ACC112 (cell line): Measurements from ENCODE around the gene FGF11.
"Not testable (repeated sequence)": the region's sequence is repeated elsewhere in the genome, so short reads cannot be mapped to it uniquely, and the experiment has no call there.

Source experiments
- H2AFZ ChIP-seq: fragments of 200-600 bp; sonication (generic); one replicate; pipeline ENCODE4 v1.6.0; 2017; ENCODE audit warnings: antibody characterized with exemption, low read length; ENCODE audit not compliant: unreplicated experiment
- H3K27ac ChIP-seq: fragments of 200-600 bp; sonication (generic); 2 replicates; pipeline ENCODE4 v1.5.1; 2014; ENCODE audit warnings: low read depth, mild to moderate bottlenecking, antibody characterized with exemption, low read length, moderate library complexity
- H3K27me3 ChIP-seq: fragments of 200-600 bp; sonication (generic); 2 replicates; pipeline ENCODE4 v1.6.1; 2014; ENCODE audit warnings: mild to moderate bottlenecking, antibody characterized with exemption, low read length, moderate library complexity, mixed read lengths; ENCODE audit not compliant: insufficient read depth
- H3K36me3 ChIP-seq: fragments of 200-600 bp; sonication (generic); 2 replicates; pipeline ENCODE4 v1.6.1; 2016; ENCODE audit warnings: mild to moderate bottlenecking, antibody characterized with exemption, low read length, moderate library complexity, mixed read lengths; ENCODE audit not compliant: insufficient read depth
- H3K4me1 ChIP-seq: fragments of 200-600 bp; sonication (generic); one replicate; pipeline ENCODE4 v1.6.1; 2016; ENCODE audit warnings: low read length, mixed read lengths; ENCODE audit not compliant: insufficient read depth, unreplicated experiment, control insufficient read depth
- H3K4me3 ChIP-seq: fragments of 200-600 bp; sonication (generic); 2 replicates; pipeline ENCODE4 v1.5.1; 2014; ENCODE audit warnings: mild to moderate bottlenecking, low read depth, low read length
- H3K79me2 ChIP-seq: fragments of 200-600 bp; sonication (generic); one replicate; pipeline ENCODE4 v1.6.0; 2016; ENCODE audit warnings: low read length; ENCODE audit not compliant: control insufficient read depth, unreplicated experiment, insufficient read depth

FGF11 gene

DNA sequence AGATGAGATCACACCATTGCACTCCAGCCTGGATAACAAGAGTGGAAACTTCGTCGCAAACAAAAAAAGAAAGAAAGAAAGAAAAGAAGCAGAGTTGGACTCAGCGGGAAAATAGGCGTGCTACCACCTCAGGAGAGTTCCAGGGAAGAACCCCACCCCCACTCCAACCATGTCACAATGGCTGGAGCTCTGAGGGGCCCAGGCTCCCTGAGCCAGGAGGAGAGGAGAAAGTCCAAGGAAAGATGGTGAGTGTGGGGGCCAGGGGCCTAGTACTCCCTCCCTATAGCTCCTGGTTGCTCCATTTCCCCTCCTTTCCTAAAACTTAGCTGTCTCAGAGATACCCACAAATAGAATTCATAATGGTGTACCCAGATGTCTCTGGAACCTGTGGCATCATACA lies 42.0 kb downstream of the FGF11 start, which contains the start of gene SLC35G6:
Gene SLC35G6 (plus strand): TSS at position 172 of the 400 bp plus-strand sequence. CDS start 71 bp downstream, at position 243.
- not testable (repeated sequence) for H3K4me3 ChIP-seq, H3K27me3 ChIP-seq, H3K36me3 ChIP-seq, H3K27ac ChIP-seq, H2AFZ ChIP-seq
- Histone ChIP-seq H3K4me1 (peaks cover 32% of the 10 kb centered on the region), H3K79me2 (peaks cover 49% of the 10 kb centered on the region)

DNA sequence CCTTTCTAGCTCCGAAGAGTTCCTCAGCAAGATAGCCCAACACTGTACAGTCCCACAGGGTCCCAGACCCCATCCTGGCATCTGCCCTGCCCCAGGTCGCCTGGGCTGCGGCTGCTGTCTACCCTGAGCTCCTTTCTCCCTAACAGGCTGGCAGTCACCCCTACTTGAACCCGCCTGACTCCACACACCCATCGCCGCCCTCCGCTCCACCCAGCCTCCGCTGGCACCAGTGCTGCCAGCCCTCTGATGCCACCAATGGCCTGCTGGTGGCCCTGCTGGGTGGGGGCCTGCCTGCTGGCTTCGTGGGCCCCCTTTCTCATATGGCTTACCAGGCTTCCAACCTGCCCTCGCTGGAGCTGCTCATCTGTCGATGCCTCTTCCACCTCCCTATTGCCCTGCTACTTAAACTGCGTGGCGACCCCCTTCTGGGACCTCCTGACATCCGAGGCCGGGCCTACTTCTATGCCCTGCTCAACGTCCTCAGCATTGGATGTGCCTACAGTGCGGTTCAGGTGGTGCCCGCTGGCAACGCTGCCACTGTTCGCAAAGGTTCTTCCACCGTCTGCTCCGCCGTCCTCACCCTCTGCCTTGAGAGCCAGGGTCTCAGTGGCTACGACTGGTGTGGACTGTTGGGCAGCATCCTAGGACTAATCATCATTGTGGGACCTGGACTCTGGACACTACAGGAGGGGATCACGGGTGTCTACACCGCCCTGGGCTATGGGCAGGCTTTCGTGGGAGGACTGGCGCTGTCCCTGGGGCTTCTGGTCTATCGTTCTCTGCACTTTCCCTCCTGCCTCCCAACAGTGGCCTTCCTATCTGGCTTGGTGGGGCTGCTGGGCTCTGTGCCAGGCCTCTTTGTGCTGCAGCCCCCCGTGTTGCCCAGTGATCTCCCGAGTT lies 42.8 kb downstream of the FGF11 start:
- Histone ChIP-seq H3K27ac (peak overlapping the region; percentile 97; the same call in 1 of the 2 replicates), H3K79me2 (peaks cover 49% of the 10 kb centered on the region), H3K4me1 (peaks cover 27% of the 10 kb centered on the region)
- not testable (repeated sequence) for H3K27me3 ChIP-seq, H2AFZ ChIP-seq, H3K4me3 ChIP-seq, H3K36me3 ChIP-seq

- peak overlapping the region; percentile 81 for H3K4me3 ChIP-seq
- H2AFZ ChIP-seq, H3K27me3 ChIP-seq: not testable (repeated sequence)
- H3K36me3 ChIP-seq, result peaks cover 12% of the 10 kb centered on the region; the same call in 1 of the 2 replicates
- peak overlapping the region; percentile 97 for H3K27ac ChIP-seq
- peaks cover 49% of the 10 kb centered on the region for H3K79me2 ChIP-seq
- H3K4me1 ChIP-seq, result peaks cover 27% of the 10 kb centered on the region
Observed at GRCh38 chr17:7482742-7483088, 43.4 kb downstream of the FGF11 start.

DNA sequence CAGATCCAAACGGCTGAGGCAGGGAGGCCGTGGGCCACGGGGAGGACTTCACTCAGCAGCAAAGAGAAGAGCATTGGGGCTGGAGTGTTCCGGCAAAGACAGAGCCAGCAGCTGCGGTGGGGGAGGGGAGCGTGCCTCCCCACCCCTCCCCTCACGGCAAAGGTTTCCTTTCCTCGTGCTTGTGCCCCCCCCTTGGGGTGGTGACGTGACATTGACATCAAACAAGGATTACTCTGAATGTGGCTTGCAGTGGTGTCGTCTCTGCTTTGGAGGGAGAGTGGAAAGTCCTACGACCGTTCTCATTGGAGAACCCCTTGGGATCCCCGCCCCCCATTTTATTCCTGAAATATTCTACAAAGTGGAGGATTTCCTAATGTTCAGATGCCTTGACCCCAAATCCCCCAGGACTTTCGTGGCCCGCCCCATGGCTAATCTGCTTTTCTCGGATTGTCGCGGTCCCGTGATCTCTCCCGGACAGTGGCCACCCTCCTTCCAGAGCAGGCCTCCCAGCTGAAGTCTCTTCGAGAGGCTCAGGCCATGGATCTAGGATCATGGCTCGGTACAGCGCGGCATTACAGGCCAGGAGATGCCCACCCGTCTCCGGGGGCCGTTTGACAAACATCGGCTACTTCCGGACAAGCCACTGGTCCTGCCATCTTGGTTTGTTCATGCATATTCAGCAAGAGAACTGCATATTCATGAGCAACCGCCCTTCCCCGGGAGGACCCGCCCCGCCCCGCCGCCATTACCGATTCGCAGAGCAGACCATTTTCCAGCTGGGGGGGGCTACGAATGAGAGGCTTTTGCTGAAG lies 44.1 kb downstream of the FGF11 start:
- Histone ChIP-seq H3K27me3 (no peaks in the 10 kb centered on the region), H3K79me2 (peaks cover 46% of the 10 kb centered on the region), H3K4me3 (peak overlapping the region; percentile 81), H3K4me1 (peaks cover 22% of the 10 kb centered on the region), H3K27ac (peak overlapping the region; percentile 97), H2AFZ (peak overlapping the region; percentile 87), H3K36me3 (peaks cover 13% of the 10 kb centered on the region; the same call in 1 of the 2 replicates)

DNA sequence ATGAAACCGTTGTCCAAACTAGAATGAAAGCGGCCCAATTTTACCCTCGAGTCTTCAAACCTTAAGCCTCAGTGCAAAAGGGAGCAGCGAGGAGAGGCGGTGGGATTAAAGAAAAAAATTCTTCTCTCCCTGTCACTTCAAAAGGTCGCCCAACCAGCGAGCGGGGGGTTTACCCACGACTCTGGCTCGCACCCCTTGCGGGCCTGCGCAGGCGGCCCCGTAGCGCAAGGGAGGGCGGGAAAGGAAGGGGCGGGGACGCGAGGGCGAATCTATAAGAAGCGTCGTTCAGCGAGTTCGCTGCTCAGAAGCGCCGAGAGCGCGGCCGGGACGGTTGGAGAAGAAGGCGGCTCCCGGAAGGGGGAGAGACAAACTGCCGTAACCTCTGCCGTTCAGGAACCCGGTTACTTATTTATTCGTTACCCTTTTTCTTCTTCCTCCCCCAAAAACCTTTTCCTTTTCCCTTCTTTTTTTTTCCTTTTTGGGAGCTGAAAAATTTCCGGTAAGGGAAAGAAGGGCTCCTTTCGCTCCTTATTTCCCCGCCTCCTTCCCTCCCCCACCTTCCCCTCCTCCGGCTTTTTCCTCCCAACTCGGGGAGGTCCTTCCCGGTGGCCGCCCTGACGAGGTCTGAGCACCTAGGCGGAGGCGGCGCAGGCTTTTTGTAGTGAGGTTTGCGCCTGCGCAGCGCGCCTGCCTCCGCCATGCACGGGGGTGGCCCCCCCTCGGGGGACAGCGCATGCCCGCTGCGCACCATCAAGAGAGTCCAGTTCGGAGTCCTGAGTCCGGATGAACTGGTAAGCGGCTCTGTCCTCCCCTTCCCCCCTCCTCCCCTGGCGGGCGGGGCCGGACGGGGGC lies 45.0 kb downstream of the FGF11 start, which contains the start of gene POLR2A:
Gene POLR2A (plus strand): TSS at position 300 of the 852 bp plus-strand sequence.
- Histone ChIP-seq H3K79me2 (peaks cover 46% of the 10 kb centered on the region), H3K27ac (peak within 1 kb of the TSS; percentile 97), H3K4me1 (peaks cover 29% of the 10 kb centered on the region), H3K27me3 (no peaks in the 10 kb centered on the region), H3K4me3 (peak within 1 kb of the TSS; percentile 81), H3K36me3 (peaks cover 13% of the 10 kb centered on the region; the same call in 1 of the 2 replicates), H2AFZ (peak within 1 kb of the TSS; percentile 87)

- peaks cover 13% of the 10 kb centered on the region; the same call in 1 of the 2 replicates for H3K36me3 ChIP-seq
- H3K27ac ChIP-seq, result peak overlapping the region; percentile 58
- H3K4me3 ChIP-seq, result peak overlapping the region; percentile 81
- peaks cover 49% of the 10 kb centered on the region for H3K79me2 ChIP-seq
- H2AFZ ChIP-seq, result no peak overlapping the region
- no peaks in the 10 kb centered on the region for H3K27me3 ChIP-seq
- H3K4me1 ChIP-seq, result peaks cover 31% of the 10 kb centered on the region
Observed at GRCh38 chr17:7484919-7485377, 45.6 kb downstream of the FGF11 start.

- H2AFZ ChIP-seq, result no peak overlapping the region
- H3K4me1 ChIP-seq, result peaks cover 29% of the 10 kb centered on the region
- H3K79me2 ChIP-seq, result peaks cover 61% of the 10 kb centered on the region
- no peak overlapping the region for H3K27ac ChIP-seq
- no peaks in the 10 kb centered on the region for H3K27me3 ChIP-seq
- H3K36me3 ChIP-seq, result peaks cover 13% of the 10 kb centered on the region; the same call in 1 of the 2 replicates
- H3K4me3 ChIP-seq, result peak overlapping the region; percentile 81
Observed at GRCh38 chr17:7486181-7486580, 46.9 kb downstream of the FGF11 start.

- Histone ChIP-seq H3K36me3 (peaks cover 16% of the 10 kb centered on the region; the same call in 1 of the 2 replicates), H3K4me1 (peaks cover 24% of the 10 kb centered on the region), H3K27me3 (no peaks in the 10 kb centered on the region), H2AFZ (no peak overlapping the region), H3K27ac (no peak overlapping the region), H3K4me3 (no peak overlapping the region), H3K79me2 (peaks cover 93% of the 10 kb centered on the region)
Observed at GRCh38 chr17:7490144-7490543, 50.8 kb downstream of the FGF11 start.

DNA sequence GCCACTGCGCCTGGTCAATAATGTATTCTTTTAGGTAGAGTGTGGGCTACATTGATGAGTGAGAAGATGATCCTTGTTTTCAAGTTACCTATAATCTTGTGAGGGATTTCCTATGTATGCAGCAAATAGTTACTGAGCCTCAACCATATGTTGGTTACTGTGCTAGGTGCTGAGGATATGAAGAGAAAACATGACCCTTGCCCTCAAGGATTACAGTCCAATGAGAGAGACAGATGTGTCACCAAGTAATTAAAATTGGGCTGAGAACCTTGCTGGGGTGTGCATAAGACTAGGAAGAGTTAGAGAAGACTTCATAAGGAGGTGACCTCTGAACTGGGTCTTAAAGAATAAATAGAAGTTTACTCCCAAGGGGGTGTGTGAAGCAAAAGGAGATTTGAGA lies 52.3 kb downstream of the FGF11 start:
- Histone ChIP-seq H3K79me2 (peaks cover 93% of the 10 kb centered on the region), H2AFZ (no peak overlapping the region), H3K27me3 (no peaks in the 10 kb centered on the region), H3K4me3 (no peak overlapping the region), H3K36me3 (peaks cover 20% of the 10 kb centered on the region; the same call in 1 of the 2 replicates), H3K27ac (no peak overlapping the region), H3K4me1 (peaks cover 24% of the 10 kb centered on the region)

DNA sequence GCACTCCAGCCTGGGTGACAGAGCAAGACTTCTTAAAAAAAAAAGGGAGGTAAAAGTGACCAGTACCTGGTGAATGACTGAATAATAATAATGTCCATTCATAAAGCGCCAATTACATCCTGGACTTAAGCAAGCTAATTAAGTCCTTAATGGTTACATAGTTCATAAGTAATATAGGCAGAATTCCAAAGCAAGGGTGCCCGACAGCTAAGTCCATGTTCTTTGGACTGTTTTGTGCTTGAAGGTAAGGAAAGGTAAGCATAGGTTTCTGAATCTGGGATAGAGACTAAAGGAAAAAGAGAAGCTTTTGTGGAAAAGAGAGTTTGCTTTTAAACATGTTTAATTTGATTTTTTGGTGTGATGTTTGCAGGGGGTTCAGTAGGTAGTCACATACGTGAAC lies 54.6 kb downstream of the FGF11 start:
- H2AFZ ChIP-seq, result no peak overlapping the region
- H3K4me1 ChIP-seq, result peaks cover 8% of the 10 kb centered on the region
- no peak overlapping the region for H3K27ac ChIP-seq
- peaks cover 84% of the 10 kb centered on the region for H3K79me2 ChIP-seq
- H3K27me3 ChIP-seq, result no peaks in the 10 kb centered on the region
- peaks cover 36% of the 10 kb centered on the region; the same call in 1 of the 2 replicates for H3K36me3 ChIP-seq
- H3K4me3 ChIP-seq, result no peak overlapping the region
